Middle frontal gyrus (tissue), 1 donor: ENCODE results near the gene ACTRT2.

Experiments used
- DNase-seq: peaks from one replicate; pipeline ENCODE4 v3.0.0-alpha.2; 2015; ENCODE audit warnings: low spot score; ENCODE audit errors: extremely low spot score

The ACTRT2 gene

DNA sequence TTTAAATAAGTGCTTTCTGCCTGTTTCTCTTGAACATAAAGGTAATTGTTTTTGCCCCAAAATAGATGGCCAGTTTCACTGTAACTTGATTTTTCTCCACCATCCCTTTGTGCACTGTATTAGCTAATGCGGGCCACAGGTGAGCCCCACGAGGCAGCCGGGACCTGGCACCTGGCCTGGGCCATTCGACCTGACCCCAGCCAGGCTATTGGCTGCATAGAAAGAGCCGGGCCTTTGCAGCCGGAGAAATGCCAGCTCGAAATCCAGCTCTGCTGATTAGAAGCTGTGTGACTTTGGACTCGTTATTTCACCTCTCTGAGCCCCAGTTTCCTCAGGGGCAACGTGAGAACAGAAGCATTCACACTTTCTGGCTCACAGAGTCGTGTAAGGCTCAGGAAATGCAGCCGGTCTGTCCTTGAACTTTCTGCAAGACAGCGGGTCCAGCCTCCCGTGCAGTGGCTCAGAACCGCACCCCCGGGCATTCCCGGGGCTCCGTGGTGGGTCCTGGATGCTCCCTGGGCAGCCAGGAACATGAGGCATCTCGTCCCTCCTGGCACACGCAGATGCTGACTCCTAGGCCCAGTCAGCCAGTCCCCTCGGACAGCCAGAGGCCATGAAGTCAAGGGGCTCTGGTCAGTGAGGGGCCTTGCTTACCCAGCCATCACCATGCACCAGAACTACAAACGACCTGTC, 37.4 kb upstream of the ACTRT2 start:
- no peak for DNase-seq

- DNase-seq, result no peak
These were observed 36.7 kb upstream of the ACTRT2 start for GRCh38 chr1:2984399-2985061.

DNA sequence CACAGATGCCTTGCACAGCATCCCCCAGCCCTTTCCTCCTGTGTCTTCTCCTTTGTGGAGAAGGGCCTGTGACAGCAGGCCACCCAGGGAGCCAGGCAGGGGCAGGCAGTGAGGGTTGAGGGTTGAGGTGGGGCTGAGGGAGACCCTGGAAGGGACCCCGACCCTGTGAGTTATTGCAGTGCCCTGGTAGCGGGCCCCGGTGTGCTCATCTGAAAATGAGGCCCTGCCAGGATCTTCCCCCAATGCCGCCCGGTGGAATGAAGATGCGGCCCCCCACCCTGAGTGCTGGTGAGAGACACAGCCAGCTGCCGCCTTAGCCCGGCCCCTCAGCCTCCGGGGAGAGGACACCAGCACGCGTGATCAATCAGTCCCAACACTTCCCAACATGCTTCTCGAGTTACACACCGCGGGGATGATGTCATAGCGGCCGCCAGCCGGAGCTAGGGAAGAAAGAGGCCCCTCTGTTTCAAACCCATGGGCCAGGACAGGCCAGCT, 36.2 kb upstream of the ACTRT2 start:
- no peak for DNase-seq

- no peak for DNase-seq
These were observed 35.3 kb upstream of the ACTRT2 start for GRCh38 chr1:2985694-2986548.

GRCh38 chr1:2986549-2987305, 34.5 kb upstream of the ACTRT2 start:
- DNase-seq, result no peak

- no peak for DNase-seq
These were observed 33.5 kb upstream of the ACTRT2 start for GRCh38 chr1:2987773-2988172.

DNA sequence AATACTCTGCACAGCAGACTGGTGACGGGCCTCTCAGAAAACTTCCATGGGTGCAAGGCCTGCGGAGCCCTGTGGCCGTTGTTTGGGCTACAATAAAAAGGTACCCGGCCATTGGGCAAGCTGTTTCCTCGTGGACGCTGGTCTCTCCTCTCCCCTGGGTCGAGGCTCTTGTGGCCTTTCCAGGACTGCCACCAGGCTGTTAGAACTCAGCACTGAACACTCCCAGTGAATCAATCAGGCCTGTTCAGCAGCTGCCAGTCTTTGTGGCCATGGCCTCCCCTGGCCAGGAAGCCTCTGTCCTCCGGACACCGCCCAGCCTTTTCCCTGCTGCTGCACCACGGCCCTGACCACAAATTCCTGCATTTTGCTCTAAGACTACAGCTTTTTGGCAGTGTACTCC, 33.0 kb upstream of the ACTRT2 start:
- no peak for DNase-seq

DNA sequence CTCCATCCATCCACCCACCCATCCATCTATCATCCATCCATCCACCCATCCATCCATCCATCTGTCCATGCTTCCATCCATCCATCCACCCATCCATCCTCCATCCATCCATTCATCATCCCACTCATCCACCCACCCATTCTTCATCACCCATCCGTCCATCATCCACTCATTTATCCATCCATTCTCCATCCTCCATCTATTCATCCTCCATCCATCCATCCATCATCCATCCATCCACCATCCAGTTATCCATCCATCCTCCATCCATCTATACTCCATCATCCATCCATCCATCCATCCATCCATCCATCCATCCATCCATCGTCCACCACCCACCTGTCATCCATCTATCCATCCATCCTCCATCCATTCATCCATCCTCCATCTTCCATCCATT, 32.1 kb upstream of the ACTRT2 start:
- DNase-seq, result no peak

- DNase-seq, result no peak
These were observed 31.3 kb upstream of the ACTRT2 start for GRCh38 chr1:2989976-2990375.

DNA sequence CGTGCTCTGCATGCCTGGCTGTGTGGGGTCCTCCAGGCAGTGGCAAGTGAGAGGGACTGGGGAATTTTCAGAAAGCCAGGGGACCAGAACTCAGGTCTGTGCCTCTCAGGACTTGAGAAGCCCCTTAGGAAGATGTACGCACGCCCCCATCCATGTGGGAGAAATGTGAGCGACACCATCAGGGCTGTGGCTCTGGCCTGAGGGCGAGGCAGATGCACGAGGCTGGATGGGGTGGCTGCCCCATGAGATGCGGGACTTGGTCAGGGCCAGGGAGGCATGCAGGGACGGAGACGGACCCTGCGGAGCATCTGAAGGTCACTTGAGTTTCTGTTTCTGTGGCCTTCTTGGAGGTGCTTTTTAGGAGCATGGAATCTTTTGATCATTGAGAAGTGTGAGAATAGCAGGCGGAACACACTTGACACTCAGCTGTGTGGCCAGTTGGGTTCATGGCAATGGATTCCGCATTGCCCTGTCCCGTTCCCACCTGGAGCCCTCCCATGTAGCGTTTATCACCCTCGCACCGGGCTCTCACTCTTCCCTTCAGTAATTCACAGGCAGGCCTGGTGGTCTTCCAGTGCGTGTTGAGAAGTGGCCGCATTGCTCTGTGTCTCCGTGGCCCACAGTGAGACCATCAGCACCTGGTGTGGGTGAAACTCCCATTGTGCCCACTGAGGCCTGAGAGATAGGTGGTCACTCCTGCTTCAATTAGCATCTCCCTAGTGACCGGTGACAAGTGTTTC, 30.7 kb upstream of the ACTRT2 start:
- no peak for DNase-seq

DNA sequence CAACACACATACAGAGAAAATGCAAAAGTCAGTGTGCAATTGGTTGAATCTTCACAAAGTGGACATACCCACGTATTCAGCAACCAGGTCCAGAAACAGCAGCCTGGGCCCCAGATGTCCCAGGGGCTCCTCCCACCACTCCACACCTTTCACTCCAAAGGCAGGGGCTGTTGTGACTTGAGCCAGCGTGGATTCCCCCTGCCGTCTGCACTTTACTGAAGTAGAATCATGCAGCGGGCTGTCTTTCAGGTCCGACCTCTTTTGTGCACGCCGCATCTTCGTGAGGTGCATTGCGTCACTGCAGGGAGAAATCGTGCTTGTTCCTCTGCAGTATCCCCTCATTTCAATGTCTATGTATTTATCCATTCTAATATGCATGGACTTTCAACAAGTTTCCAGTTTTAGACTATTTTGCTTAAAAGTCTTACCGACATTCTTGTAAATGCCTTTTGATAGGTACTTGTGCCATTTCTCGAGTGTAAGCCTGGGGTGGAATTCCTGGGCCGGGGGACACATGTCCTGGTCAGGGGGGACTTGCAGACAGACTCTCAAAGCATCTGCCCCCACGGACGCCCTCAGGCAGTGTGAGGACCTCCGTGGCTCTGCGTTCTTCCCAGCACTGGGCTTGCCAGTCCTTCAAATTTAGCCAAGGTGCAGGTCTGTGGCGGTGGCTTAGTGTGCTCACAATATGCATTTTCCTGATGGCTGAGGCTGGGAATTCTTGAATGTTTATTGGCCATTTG, 29.3 kb upstream of the ACTRT2 start:
- no peak for DNase-seq

DNA sequence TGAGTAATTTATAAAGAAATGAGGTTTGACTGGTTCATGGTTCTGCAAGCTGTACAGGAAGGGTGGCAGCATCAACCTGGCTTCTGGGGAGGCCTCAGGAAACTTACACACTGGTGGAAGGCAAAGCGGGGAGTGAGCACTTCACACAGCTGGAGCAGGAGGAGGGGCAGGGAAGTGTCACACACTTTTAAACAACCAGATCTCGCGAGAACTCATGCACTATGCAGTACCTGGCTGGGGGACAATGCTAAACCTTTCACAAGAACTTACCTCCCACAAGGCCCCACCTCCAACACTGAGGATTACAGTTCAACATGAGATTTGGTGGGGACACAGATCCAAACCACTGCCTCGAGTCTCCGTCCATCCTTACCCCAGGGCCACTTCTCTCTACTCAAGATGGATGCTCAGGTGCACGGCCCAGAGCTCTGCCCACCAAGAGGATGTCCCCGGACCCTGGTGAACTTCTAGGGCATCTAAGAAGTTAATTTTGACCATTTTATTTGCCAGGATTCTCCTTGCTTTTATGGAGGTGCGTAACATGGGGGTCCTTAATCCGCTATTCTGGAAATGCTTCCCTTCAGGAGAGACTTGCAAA, 22.7 kb upstream of the ACTRT2 start:
- no peak for DNase-seq

DNA sequence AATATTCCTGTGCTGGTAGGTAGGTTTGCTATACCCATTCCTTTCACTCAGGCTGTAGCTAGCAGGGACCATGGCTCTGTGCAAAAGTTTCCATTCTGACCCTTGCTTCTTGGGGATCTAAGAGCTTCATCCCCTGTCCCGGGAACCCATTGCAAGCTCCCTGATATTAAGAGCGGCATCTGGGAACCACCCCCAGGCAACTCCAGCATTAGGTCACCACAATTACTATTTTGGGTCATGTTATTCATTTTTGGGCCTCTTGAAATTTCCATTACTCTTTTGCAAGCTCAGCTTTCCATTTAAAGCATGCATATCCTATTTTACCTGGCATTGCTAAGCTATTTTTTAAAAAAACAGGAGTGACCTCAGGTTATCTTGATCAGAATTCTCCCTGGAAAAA, 22.1 kb upstream of the ACTRT2 start:
- DNase-seq, result no peak

DNA sequence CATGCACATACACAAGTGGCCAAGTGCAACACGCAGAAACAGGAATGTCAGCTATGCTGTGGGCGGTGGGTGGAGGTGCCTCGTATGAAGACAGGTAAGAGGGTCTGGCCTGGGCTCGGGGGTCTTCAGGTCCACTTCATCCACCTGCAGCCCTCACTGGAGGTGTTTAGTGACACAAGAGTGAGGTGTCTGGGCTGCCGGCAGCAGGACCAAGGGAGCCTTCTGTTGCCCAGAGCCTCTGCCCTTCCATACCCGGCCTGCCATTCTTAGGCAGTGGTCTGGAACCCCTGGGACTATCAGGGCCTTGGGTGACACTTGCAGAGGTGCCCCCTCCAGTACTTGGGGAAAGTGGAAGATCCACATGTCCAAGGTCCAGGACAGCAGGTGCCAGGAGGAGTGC, 21.7 kb upstream of the ACTRT2 start:
- no peak for DNase-seq

DNA sequence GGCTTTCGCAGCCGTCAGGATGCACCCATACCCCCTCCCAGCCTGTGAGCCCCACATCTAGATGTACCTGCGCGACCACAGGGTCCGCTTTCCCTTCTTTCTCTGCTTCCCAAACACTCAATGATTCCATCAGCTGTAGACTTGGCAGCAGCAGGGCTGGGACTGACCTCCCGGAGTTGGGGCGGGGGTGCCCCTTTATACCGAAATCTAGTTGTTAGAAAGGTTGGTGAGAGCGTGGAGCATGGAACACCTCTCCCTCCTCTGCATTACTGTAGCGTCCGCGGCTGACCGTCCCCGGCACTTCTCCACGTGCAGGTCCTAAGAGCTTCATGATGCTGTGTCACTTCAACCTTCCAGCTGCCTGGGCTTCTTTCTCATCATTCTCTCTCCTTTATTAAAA, 21.1 kb upstream of the ACTRT2 start:
- no peak for DNase-seq

DNA sequence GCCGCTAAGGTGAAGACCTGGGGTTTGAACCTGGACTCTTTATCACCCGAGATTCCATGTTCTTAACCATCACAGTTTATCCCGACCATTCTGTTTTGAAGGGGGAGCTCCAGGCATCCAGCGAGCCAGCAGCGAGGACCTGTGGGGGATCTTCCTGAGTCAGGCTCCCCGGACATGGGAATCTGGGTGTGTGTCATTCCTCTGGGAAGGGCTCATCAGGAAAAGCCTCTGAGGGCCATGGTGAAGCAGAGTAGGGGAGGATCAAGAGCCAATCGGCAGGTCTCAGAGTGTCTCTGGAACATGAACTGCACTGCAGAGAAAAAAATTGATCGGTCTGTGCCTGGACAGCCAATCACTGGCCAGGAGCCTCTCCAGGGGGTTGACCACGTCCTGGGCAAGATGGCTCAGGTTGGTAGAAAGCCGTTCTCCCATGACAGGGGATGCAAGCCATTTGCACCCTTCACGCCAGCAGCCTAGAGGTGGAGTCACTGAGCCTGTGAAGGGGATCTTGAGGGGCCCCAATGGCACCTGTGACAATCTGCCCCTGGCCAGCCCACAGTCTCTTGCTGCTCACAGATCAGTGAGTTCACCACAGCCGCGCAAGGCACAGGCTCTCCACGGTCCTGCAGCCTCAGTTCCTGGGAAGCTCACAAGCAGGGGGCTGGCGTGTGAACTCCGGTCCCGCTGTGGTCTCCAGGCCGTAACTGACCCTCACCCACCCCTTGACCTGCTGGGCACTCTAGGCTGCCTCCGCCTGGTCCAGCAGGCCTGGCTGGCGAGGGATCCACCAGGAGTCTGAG, 20.4 kb upstream of the ACTRT2 start:
- no peak for DNase-seq

- no peak for DNase-seq
These were observed 19.6 kb upstream of the ACTRT2 start for GRCh38 chr1:3001471-3002348.
